Prostate gland (tissue), 2 donors: Measurements from ENCODE around the gene MAGI2. TPM values are rescaled to one million over a fixed set of nuclear protein-coding genes. Genes with fewer than 3 reads are reported as not detected.

Experiments
- DNase-seq: peaks from one replicate; pipeline ENCODE4 v3.0.0-alpha.2; 2019; ENCODE audit warnings: low spot score
- H3K27ac ChIP-seq, 2 donors: fragments of 200-600 bp; sonication (generic); 2 replicates each; pipeline ENCODE4 v1.5.1; 2017 to 2019
- H3K27me3 ChIP-seq: fragments of 200-600 bp; sonication (generic); replicated peaks from 2 replicates; pipeline ENCODE4 v1.5.1; 2019; ENCODE audit not compliant: insufficient read depth
- H3K36me3 ChIP-seq, 2 donors: fragments of 200-600 bp; sonication (generic); 1 replicate in 1 of 2; 2 replicates in 1 of 2; pipeline versions ENCODE4 v1.5.1 to v1.8.1; 2017 to 2019
- H3K4me1 ChIP-seq: fragments of 200-600 bp; sonication (generic); replicated peaks from 2 replicates; pipeline ENCODE4 v1.5.1; 2019
- H3K4me3 ChIP-seq, 2 donors: fragments of 200-600 bp; sonication (generic); 2 replicates each; pipeline ENCODE4 v1.5.1; 2017 to 2019
- H3K9me3 ChIP-seq: fragments of 200-600 bp; sonication (generic); 2 replicates; pipeline ENCODE4 v1.5.1; 2017
- POLR2A ChIP-seq: fragments of 450-650 bp; IDR thresholded peaks from one replicate; pipeline ENCODE4 v1.6.1; 2016; ENCODE audit warnings: antibody characterized with exemption, mild to moderate bottlenecking
- POLR2AphosphoS5 ChIP-seq: sonication (generic); formaldehyde crosslinking; IDR thresholded peaks from one replicate; pipeline ENCODE4 v1.6.1; 2017; ENCODE audit warnings: antibody characterized with exemption
- WGBS: methylation state at CpG from one replicate; pipeline ENCODE4 v1.1.5; 2018; 5-methylcytosine and 5-hydroxymethylcytosine counted together
- intact Hi-C: fragments of 100-400 bp; cut with DNase I; formaldehyde crosslinking; loops from one replicate; pipeline ENCODE4 v1.14.2; 2022
- total RNA-seq, 2 donors: library from RNA; depleted of rRNA; stranded (reverse); fragments of >200 nt; gene quantifications; one replicate each; pipeline ENCODE4 v1.1.0, GENCODE V29; 2016
- TF ChIP-seq, protein P1 (sequence below), 4 experiments: fragments of 200-600 bp in 2 of 4; fragments of 450-650 bp in 2 of 4; sonication (generic) in 2 of 4; IDR thresholded peaks; 1 replicate in 3 of 4; 2 replicates in 1 of 4; pipeline ENCODE4 v1.5.1; 2016 to 2019; ENCODE audit warnings: antibody characterized with exemption in 4 of 4, mild to moderate bottlenecking in 2 of 4, moderate library complexity in 2 of 4

Gene MAGI2
- total RNA-seq, 2 donors from 2014 or later: 27.1 to 31.3 TPM

DNA sequence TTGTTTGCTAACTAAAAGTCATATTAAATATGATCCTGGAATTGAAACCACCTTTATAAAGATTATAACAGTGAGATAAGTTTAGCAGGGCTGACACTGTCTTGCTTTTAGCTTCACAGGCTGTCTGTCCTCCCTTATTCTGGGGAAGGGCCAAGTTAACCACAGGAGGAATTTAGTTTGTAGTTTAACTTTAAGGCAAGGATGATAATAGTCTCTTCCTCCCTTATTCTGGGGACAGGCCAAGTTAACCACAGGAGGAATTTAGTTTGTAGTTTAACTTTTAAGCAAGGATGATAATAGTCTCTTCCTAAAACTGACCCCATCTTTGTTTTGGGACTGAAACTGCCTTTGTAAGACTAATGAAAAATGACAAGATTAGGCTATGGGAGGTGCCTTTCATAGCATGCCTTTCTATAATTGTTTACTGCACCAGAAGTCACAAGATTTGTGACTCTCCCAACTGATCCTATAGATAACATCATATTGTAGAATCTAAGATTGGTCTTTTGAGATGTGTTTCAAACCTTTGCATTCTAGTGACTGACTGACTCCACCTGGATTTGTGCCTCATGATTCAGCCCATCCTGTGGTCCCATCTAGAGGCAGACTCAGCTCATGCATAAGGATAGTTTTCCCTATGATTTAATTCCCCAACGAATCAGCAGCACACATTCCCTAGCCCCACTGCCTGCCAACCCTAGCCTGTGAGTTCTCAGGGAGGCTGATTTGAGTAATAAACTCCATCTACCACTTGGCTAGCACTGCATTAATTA lies 212.0 kb downstream of the MAGI2 start:
- no peak overlapping the region for H3K27ac ChIP-seq
- no peak overlapping the region for H3K4me3 ChIP-seq
- H3K4me1 ChIP-seq: no peaks in the 10 kb centered on the region
- WGBS: 63% methylated on average over 1 of the region's 1 CpG
- DNase-seq: no peak
- no peaks in the 10 kb centered on the region for H3K27me3 ChIP-seq
- no peaks in the 10 kb centered on the region for H3K36me3 ChIP-seq
- intact Hi-C loops: no loop called here
- H3K9me3 ChIP-seq: no peaks in the 10 kb centered on the region
- TF ChIP-seq, protein P1, sequence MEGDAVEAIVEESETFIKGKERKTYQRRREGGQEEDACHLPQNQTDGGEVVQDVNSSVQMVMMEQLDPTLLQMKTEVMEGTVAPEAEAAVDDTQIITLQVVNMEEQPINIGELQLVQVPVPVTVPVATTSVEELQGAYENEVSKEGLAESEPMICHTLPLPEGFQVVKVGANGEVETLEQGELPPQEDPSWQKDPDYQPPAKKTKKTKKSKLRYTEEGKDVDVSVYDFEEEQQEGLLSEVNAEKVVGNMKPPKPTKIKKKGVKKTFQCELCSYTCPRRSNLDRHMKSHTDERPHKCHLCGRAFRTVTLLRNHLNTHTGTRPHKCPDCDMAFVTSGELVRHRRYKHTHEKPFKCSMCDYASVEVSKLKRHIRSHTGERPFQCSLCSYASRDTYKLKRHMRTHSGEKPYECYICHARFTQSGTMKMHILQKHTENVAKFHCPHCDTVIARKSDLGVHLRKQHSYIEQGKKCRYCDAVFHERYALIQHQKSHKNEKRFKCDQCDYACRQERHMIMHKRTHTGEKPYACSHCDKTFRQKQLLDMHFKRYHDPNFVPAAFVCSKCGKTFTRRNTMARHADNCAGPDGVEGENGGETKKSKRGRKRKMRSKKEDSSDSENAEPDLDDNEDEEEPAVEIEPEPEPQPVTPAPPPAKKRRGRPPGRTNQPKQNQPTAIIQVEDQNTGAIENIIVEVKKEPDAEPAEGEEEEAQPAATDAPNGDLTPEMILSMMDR (IDR thresholded peaks at IDR 0.05): no peak

DNA sequence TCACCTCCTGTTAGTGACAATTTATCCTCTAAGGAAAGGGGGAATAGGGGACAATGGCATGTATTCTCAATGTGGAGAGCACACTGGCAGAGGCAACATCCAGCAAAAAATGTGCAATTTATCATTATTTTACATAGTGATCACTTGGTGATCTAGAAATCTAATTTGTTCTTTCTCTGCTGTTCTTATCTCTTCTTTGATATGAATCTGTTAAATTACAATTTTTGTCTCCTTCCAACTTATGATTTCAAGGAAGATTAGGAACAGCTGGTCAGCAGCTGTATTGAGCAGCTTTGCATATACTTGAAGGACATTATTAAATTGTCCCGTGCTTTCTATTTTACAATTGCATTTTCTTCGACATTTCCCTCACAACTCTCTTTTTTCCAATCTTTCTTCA lies 213.1 kb downstream of the MAGI2 start:
- 71% methylated on average over 2 of the region's 2 CpGs for WGBS
- H3K9me3 ChIP-seq: no peaks in the 10 kb centered on the region
- no peak for DNase-seq
- TF ChIP-seq POLR2AphosphoS5 (no peak), POLR2A (no peak)
- no peaks in the 10 kb centered on the region for H3K27me3 ChIP-seq
- H3K36me3 ChIP-seq: no peaks in the 10 kb centered on the region
- intact Hi-C loops: no loop called here
- H3K4me1 ChIP-seq: no peaks in the 10 kb centered on the region
- no peak overlapping the region for H3K27ac ChIP-seq
- no peak overlapping the region for H3K4me3 ChIP-seq

DNA sequence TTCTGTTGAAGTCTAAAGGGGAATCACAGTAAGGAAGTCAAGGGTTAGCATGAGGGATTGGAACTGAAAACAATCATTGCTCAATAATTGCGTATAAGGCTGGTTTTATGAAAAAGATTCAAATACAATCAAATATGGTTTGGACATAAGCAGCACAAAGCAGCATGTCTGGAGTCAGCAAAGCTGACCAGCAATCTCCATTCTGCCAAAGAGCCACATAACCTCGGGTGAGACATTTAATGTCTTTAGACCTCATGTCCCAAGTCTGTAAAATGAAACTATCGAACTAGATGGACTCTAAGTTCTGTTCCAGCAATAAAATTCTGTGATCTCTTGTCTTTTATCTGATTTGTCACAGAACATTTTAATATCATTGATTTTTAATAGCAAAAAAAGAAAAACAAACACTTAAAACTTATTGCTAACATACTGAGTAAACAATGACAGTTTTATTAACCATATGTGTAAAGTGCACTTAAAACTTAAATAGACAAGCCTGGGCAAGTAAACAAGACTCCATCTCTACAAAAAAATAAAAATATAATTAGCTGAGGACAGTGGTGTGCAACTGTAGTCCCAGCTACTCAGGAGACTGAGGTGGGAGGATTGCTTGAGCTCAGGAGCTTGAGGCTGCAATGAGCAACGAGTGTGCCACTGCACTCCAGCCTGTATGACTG lies 217.0 kb downstream of the MAGI2 start:
- WGBS: 24% methylated on average over 4 of the region's 4 CpGs
- no peak for DNase-seq
- H3K4me1 ChIP-seq: no peaks in the 10 kb centered on the region
- H3K4me3 ChIP-seq: no peak overlapping the region
- H3K36me3 ChIP-seq: no peaks in the 10 kb centered on the region
- no peak overlapping the region for H3K27ac ChIP-seq
- no peaks in the 10 kb centered on the region for H3K9me3 ChIP-seq
- intact Hi-C loops: no loop called here
- H3K27me3 ChIP-seq: no peaks in the 10 kb centered on the region
- TF ChIP-seq POLR2A (no peak), POLR2AphosphoS5 (no peak)
- TF ChIP-seq, protein P1 (IDR thresholded peaks at IDR 0.05): no peak

DNA sequence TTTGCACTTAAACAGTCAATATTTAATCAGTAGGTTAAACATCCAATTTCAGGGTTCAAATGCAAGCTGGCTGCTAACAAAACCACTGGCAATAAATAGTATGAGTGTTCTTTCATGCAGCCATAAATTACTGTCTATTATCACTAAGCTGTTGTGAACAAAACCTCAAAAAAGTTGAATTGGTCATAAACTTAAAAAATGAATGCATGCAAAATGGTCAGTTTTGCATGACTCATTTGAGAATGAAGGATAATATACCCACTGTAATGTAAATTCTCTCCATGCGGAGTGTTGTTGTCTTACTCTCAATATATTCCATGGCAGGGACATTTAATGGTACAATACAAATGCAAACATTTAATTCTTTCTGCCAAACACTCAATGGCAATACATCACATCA lies 226.4 kb downstream of the MAGI2 start:
- DNase-seq: no peak
- H3K27me3 ChIP-seq: no peaks in the 10 kb centered on the region
- no peak overlapping the region for H3K4me3 ChIP-seq
- no peak overlapping the region for H3K27ac ChIP-seq
- H3K4me1 ChIP-seq: no peaks in the 10 kb centered on the region
- no peaks in the 10 kb centered on the region for H3K36me3 ChIP-seq
- H3K9me3 ChIP-seq: no peaks in the 10 kb centered on the region
- intact Hi-C loops: no loop called here
- 46% methylated on average over 1 of the region's 1 CpG for WGBS
- TF ChIP-seq POLR2AphosphoS5: no peak
- TF ChIP-seq, protein P1 (IDR thresholded peaks at IDR 0.05): no peak
- no peak for TF ChIP-seq POLR2A

DNA sequence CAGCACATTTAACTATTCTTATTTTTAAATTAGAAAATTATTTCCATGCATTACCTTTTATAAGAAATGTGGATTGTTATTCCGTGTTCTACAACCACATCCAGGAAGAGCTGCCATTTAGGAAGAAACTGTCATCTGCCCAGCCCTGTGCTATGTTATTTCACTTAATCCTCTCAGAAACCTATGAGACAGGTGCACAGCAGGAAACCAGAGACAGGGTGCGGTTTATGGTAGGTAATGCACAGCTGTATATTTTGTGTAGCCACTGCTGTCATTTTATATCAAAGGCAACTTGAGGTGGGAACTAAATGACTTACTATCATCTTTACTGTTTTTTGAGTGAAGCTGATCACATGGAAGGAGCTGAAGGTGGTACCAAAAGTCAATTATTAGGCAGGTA lies 232.3 kb downstream of the MAGI2 start:
- no peak overlapping the region for H3K4me3 ChIP-seq
- no peaks in the 10 kb centered on the region for H3K4me1 ChIP-seq
- no peaks in the 10 kb centered on the region for H3K36me3 ChIP-seq
- H3K27me3 ChIP-seq: no peaks in the 10 kb centered on the region
- TF ChIP-seq, protein P1 (IDR thresholded peaks at IDR 0.05): no peak
- H3K27ac ChIP-seq: no peak overlapping the region
- no peaks in the 10 kb centered on the region for H3K9me3 ChIP-seq
- intact Hi-C loops: no loop called here
- no peak for DNase-seq
- 96% methylated on average over 2 of the region's 2 CpGs for WGBS
